Lower lobe of right lung (tissue), 2 donors: ENCODE data around the gene CD101. TPM values are rescaled to one million over a fixed set of nuclear protein-coding genes. Genes with fewer than 3 reads are reported as not detected.
A peak's percentile ranks its signal among the peaks of the same experiment; 100 is the strongest.
"Not testable (repeated sequence)": the region's sequence is repeated elsewhere in the genome, so short reads cannot be mapped to it uniquely, and the experiment has no call there.

ENCODE experiments used
- ATAC-seq, 2 donors: fragments of 200-7000 bp; cut with Tn5 transposase; one replicate each; pipeline ENCODE4 v1.9.1; 2020 to 2022; ENCODE audit warnings: mild to moderate bottlenecking in 2 of 2, moderate library complexity in 2 of 2
- DNase-seq: peaks from one replicate; pipeline ENCODE4 v3.0.0-alpha.2; 2020
- H3K27ac ChIP-seq: fragments of 200-600 bp; one replicate; pipeline ENCODE4 v1.8.0; 2022
- H3K27me3 ChIP-seq: fragments of 200-600 bp; one replicate; pipeline ENCODE4 v1.8.0; 2022; ENCODE audit warnings: low read depth
- H3K36me3 ChIP-seq: fragments of 200-600 bp; one replicate; pipeline ENCODE4 v1.8.0; 2022; ENCODE audit warnings: mild to moderate bottlenecking
- H3K4me1 ChIP-seq: fragments of 200-600 bp; one replicate; pipeline ENCODE4 v1.8.0; 2022
- H3K4me3 ChIP-seq: fragments of 200-600 bp; one replicate; pipeline ENCODE4 v1.8.0; 2022; ENCODE audit warnings: mild to moderate bottlenecking
- H3K9me3 ChIP-seq: fragments of 200-600 bp; one replicate; pipeline ENCODE4 v1.8.0; 2022
- CTCF ChIP-seq: fragments of 200-600 bp; IDR thresholded peaks from one replicate; pipeline ENCODE4 v1.8.0; 2022; ENCODE audit warnings: antibody characterized with exemption, mild to moderate bottlenecking
- intact Hi-C: fragments of 100-400 bp; cut with DNase I; formaldehyde crosslinking; loops from one replicate; pipeline ENCODE4 v1.11.0; 2022
- total RNA-seq: library from RNA; stranded (reverse); fragmentation: NEBNext Ultra II Directional; extraction: Animal tissue kit (Norgen Biotek cat#: 25700); gene quantifications from one replicate; pipeline ENCODE4 v1.2.1, GENCODE V29; 2021
- donor health status: DM: no; HTN: yes; CAD: no; lungs with severe emphysema.

CD101 gene
- total RNA-seq, 1 donor from 2014 or later = 105 TPM

GRCh38 chr1:116966791-116967190 is 34.8 kb upstream of the CD101 start:
- Histone ChIP-seq H3K27me3 (no peaks in the 10 kb centered on the region), H3K4me1 (peaks cover 11% of the 10 kb centered on the region), H3K4me3 (no peak overlapping the region), H3K36me3 (peaks cover 14% of the 10 kb centered on the region), H3K9me3 (no peaks in the 10 kb centered on the region), H3K27ac (no peak overlapping the region)
- DNase-seq = no peak
- no peak for ATAC-seq
- no peak for TF ChIP-seq CTCF
- intact Hi-C loops = no loop called here

GRCh38 chr1:116968724-116969123 is 32.8 kb upstream of the CD101 start:
- ATAC-seq (no peak), DNase-seq (no peak)
- intact Hi-C loops = no loop called here
- Histone ChIP-seq H3K9me3 (no peaks in the 10 kb centered on the region), H3K27me3 (no peaks in the 10 kb centered on the region), H3K27ac (no peak overlapping the region), H3K4me3 (no peak overlapping the region), H3K4me1 (peaks cover 8% of the 10 kb centered on the region), H3K36me3 (peaks cover 12% of the 10 kb centered on the region)
- TF ChIP-seq CTCF = no peak

GRCh38 chr1:116971258-116971860 is 30.2 kb upstream of the CD101 start:
- peak in 1 of 2 donors; percentile 61 for ATAC-seq
- Histone ChIP-seq H3K4me3 (no peak overlapping the region), H3K27me3 (no peaks in the 10 kb centered on the region), H3K36me3 (peaks cover 5% of the 10 kb centered on the region), H3K27ac (no peak overlapping the region), H3K4me1 (peaks cover 8% of the 10 kb centered on the region), H3K9me3 (no peaks in the 10 kb centered on the region)
- intact Hi-C loops = no loop called here
- TF ChIP-seq CTCF = no peak
- DNase-seq = no peak

GRCh38 chr1:116971965-116972673 is 29.4 kb upstream of the CD101 start:
- no peaks in the 10 kb centered on the region for H3K27me3 ChIP-seq
- TF ChIP-seq CTCF = no peak
- intact Hi-C loops = no loop called here
- ATAC-seq (no peak), DNase-seq (no peak)
- no peak overlapping the region for H3K27ac ChIP-seq
- H3K36me3 ChIP-seq = peaks cover under 1% of the 10 kb centered on the region
- H3K4me1 ChIP-seq = peaks cover 8% of the 10 kb centered on the region
- no peak overlapping the region for H3K4me3 ChIP-seq
- H3K9me3 ChIP-seq = no peaks in the 10 kb centered on the region

GRCh38 chr1:116972674-116973030 is 28.9 kb upstream of the CD101 start:
- H3K36me3 ChIP-seq = no peaks in the 10 kb centered on the region
- no peaks in the 10 kb centered on the region for H3K9me3 ChIP-seq
- peaks cover 8% of the 10 kb centered on the region for H3K4me1 ChIP-seq
- H3K4me3 ChIP-seq = no peak overlapping the region
- no peak for DNase-seq
- intact Hi-C loops = no loop called here
- H3K27ac ChIP-seq = no peak overlapping the region
- TF ChIP-seq CTCF = no peak
- peak in 1 of 2 donors; percentile 45 for ATAC-seq
- no peaks in the 10 kb centered on the region for H3K27me3 ChIP-seq

- H3K4me3 ChIP-seq, intact Hi-C loops, H3K36me3 ChIP-seq, H3K27me3 ChIP-seq, H3K4me1 ChIP-seq, ATAC-seq, H3K9me3 ChIP-seq, DNase-seq, H3K27ac ChIP-seq: not testable (repeated sequence)
Measured at GRCh38 chr1:116980309-116980708, 21.3 kb upstream of the CD101 start.
